Activated CD4-positive, CD25-positive, alpha-beta regulatory T cell treated with anti-CD3 and anti-CD28 coated beads, Interleukin-2, amount 50 U/mL, for 16 hours (primary cell): ENCODE results near the gene CSF3R.

Experiments
- DNase-seq: peaks from one replicate; pipeline ENCODE4 v3.0.0-alpha.2; 2020; ENCODE audit warnings: low read depth, low spot score

The CSF3R gene

DNA sequence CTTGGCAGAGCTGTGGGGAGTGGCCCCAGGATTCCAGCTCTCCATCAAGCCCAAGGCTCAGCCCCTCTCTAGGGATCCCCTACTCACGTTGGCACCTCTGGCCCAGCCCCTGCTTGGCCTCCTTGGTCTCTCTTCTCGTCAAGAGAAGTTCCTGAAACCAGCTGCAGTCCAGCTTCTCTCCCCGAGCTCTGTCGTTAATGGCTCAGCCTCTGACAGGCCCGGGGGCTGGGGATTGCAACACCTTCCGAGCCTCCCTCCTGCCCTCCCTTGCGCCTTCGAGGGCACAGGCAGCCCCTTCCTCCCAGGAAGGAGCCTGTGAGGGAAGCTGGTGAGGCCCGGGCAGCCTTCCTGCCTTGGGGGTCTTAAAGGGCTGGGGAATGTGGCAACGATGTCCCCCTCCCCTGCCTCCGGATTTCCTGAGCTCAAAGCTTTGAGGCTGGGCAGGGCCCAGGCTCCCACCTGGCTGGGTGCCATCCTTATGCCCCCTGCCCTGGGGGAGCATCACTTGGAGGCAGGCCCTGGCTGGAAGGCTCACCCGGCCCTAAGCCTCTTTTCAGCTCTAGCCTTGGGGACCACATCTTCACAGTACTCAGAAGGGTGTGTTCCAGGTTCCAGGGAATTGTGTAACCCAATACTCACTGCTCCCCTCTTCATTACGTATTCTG lies at the start of gene CSF3R:
TSS of gene CSF3R (minus strand) at position 190 of the 665 bp plus-strand sequence. CDS start 3,417 bp downstream, outside the sequence.
- DNase-seq, result no peak

DNA sequence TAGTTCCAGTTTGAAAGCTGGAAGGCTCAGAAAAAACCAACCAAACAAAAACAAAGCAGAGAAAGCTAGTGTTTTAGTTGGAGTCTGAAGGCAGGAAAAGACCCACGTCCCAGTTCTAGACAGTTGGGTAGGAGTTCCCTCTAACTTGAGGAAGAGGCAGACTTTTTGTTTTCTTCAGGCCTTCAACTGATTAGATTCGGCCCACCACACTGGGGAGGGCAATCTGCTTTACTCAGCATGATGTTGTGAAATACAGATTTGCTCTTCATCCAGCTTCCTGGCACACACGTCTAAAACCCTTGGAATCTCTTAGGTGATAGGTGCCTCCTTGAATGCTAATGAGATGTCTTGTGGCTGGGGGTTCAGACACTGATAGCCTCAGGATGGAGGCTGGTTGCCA lies 49.1 kb upstream of the CSF3R start:
- DNase-seq, result no peak

DNA sequence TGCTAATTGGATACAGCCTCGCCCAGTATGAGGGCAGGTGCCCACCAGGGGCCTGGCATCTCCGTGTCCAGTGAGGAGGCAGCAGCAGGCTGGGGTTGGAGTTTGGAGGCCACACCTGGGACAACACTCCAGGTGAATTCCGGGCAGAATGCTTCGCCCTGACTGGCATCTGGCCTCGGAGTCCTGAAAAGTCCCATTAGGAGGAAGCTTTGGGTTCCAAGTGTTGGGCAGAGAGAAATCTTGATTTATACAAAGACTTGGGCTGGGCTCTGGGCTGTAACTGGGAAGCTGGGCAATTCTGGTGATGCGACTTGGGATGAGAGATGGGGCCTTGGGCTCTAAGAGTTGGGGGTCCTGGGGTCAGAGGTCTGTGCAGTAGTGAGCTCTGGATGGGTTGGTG lies 48.1 kb upstream of the CSF3R start:
- DNase-seq, result no peak

- no peak for DNase-seq
Measured at GRCh38 chr1:36530261-36530660, 47.5 kb upstream of the CSF3R start.

- no peak for DNase-seq
Measured at GRCh38 chr1:36529769-36530260, 47.1 kb upstream of the CSF3R start.

DNA sequence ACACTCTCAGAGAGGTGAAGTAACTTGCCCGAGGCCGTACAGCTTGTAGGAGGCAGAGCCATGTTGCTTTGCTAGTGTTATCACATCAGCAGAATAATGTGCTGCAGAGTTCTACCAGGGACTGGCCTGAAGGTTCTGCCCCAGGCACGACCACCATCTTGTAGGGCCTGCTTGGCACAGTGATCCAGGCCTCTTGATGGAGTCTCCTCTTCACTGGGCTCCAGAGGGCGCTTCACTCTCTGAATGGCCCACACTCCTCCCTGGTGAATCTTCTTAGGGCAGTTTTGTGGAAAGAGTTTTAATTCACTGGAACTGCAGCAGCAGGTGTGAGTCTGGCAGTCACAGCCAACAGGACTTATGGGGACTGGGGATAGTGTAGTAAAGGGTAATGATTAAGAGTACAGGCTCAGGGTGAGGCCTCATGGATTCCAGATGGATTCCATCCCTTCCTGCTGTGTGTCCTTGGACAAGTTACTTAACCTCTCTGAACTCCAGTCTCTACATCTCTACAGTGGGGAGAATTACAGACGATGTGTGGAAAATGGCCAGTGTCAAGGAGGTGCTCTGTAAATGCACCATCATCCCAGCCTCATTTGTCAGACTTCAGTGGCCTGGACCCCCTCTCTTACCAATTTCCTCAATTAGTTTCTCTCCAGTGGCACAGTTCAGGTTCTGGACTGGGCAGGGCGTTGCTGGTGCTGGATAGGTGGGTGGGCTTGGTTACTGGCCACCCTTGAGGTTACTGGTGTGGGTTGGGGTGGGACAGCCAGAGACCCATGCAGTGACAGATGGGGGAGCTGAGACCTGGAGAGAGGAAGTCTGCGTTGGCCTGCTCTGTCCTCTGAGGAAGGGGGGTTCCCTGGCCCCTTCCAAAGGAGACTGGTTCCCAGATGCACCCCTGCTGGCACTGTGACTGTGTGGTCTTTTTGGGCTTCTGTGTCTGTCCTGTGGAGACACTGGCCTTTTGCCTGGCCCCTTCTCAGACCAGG lies 45.9 kb upstream of the CSF3R start:
- no peak for DNase-seq

- DNase-seq, result no peak
Measured at GRCh38 chr1:36525166-36525565, 42.5 kb upstream of the CSF3R start.

DNA sequence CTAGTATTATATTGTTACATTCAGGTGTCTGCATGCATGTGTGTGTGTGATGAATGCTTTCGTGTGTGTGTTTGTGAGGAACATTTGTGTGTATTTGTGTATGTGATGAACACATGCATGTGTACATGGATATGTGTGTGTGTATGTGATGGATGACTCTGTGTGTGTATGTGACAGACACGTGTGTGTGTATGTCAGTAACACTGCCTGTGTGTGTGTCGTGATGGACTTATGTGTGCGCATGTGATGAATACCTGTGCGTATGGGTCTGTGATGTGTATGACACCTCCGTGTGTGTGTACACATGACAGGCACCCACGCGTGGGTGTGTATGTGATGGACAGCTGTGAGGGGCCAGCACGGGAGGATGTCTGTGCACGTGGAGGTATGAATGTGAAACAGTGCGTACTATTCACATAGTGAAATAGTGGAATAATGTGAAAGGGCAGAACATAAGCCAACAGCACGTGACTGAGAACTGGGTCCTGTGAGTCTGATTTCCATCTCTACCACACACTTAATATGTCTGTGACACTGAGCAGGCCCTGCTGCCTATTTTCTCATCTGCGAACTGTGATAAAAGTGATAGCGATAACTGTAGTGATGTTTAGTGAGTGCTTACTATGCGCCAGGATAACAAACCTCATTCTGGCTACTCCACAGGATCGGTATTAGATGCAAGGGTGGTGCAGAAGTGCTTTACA lies 41.8 kb upstream of the CSF3R start:
- no peak for DNase-seq

DNA sequence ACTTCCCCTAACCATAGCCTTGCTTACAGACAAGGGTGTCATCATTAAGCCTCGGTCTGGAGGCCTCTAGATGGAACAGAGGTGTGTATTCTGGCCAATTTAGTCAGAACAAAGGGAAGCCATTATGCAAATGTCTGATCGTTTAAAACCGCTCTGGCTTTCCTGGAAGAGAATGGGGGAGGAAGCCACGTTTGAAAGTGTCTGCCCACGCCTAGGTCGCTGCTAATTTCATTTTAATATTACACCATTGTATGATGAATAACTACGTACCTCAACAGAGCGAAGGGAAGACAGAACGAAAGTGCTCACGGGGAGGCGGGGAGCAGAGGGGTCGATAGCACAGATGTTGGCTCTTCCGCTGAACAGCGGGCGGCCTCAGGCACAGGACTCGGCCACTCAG lies 41.1 kb upstream of the CSF3R start:
- no peak for DNase-seq

GRCh38 chr1:36523230-36523495 lies 40.5 kb upstream of the CSF3R start:
- DNase-seq, result no peak

- no peak for DNase-seq
Measured at GRCh38 chr1:36522461-36523229, 39.9 kb upstream of the CSF3R start.

DNA sequence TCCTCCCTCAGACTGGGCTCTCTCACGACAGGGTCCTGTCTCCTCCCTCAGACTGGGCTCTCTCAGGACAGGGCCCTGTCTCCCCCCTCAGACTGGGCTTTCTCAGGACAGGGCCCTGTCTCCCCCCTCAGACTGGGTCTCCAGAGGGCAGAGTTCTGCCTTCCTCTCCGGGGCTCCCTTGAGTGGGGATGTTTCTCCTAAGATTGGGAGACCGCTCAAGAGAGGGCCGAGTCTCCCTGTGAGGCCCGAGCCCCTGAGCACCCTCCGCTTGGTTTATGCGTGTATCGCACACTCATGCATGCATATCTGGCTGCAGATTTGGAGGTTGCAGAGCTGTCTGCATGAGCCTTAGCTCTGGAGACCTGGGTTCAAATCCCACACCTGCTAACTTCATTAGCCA lies 39.3 kb upstream of the CSF3R start:
- no peak for DNase-seq

DNA sequence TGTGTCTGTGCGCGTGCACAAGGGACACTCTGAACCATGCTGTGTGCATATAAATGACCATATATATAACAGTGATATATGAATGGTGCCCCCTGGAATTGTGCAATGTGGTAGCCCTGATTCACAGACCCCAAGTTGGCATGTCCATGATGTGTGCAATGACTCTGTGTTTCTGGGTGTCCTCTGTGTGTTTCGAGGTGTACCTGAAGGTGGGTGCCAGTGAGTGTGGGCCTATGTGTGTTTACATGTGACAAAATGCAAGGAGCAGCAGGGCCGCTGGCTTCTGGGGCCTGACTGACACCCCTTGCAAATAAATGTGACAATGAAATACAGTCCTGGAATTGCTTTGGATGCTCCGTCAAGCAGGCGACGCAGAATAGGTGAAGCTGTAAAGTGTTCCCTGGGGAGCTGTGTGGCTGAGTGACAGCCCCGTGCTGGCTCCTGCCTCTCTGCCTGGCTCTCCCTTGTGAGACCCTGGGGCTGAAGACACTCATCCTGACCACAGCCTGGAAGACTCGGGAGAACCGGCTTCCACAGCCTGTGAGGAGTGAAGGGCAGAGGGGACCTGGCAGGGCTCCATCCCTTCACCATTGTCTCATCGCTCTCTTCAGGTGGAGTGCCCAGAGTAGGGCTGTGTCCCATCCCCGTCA lies 38.2 kb upstream of the CSF3R start:
- DNase-seq, result no peak

- DNase-seq, result no peak
Measured at GRCh38 chr1:36520056-36520455, 37.3 kb upstream of the CSF3R start.

DNA sequence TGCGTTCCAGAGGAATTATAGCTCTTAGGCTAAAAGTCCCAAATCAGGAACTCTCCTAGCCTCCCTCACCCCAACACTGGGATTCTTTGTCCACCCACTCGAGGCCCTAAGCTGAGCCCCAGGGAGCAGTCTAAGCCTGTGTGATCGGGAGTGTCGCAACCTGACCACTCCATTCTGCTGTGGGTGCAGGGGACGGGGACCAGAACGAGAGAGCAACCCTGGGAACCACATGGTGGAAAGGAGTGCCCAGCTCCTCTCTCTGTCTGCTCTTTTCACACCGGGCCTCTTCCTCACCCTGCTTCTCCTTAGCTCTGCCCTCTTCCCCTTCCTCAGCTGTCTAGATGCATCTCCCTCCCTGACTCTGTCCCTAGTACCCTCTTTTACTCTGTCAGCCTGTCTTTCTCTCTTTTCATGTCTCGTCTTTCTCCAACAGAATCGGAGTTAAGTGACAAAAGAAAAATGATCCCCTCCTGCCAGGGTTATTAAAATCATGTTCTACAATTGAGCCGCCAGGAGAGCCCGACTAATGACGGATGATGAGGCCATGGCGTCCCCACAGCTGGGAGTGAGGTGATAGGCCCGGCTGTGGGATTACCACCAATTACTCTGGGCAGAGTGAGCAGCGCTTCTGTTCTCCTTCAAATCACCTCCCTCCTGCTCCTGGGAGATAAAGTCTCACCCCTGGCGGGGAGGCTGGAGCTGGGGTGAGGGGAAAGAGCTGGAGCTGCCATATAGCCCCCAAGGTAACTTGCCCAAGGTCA lies 34.5 kb upstream of the CSF3R start:
- no peak for DNase-seq

DNA sequence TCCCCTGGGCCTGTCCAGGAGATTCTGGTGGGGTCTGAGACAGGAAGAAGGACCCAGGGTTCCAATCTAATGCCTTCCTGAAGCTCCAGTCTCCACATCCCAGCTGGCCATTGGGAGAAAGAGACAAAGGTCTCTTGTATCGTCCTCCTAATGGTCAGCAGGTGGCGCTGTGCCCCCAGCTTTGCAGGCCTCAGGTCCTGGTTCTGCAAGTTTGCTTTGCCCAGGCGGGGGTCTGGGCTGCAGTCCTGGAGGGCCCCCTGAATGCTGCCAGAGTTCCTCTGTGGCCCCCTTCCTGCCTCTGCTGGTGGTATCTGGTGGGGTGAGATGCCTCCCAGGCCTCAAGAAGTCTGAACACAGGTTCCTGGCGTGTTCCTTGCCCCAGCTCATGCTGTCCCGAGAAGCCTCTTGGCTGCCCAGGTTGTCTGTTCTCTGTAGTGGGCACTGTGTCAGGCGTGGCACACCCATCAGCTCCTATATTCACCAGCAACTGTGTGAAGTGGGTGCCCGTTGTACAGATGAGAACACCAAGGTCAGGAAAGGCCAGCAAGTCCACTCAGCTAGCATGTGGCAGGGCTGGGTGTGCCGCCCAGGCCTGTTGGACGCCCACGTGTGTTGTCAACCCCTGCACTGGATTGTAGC lies 33.8 kb upstream of the CSF3R start:
- peak; percentile 9 for DNase-seq

DNA sequence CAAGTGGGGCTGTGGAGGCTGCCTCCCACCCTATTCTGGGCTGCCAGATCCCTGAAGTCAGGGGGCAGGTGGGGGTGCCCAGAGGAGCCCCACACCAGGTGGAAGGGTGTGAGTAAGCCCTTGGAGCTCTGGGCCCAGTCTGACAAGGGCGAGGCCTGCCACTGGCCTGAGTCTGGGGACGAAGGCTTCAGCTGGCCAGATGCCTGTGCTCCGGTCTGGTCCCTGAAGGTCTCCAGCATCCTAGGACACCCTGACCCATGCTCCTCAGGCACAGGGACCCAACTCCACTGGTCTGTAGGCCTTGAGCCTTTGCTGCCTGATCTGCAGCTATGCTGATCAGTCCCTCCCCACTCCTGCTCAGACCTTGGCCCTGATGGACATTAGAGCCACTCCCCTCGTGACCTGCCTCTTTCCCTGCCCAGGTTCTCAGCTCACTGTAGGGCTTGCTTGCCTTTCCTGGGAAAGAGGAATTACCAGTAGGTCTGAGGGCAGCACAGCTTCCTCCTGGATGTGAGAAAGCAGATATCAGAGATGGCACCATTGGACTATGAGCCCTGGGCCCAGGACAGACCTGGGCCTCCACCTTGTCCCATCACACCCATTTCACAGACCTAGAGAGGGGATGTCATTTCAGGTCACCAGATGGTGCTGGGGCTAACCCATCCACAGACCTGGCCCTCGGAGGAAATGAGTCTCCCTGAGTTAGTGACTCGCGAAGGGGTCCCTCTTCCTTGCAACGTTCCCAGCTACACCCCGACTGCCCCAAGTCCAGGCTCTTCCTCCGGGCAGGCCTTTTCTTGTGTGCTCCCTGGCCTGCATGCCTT lies 32.8 kb upstream of the CSF3R start:
- no peak for DNase-seq

- no peak for DNase-seq
Measured at GRCh38 chr1:36514501-36514900, 31.8 kb upstream of the CSF3R start.
